HG03097 (cell line): ENCODE measurements around the gene PIGV.
A peak's percentile ranks its signal among the peaks of the same experiment; 100 is the strongest.

Experiments used
- ATAC-seq: cut with Tn5 transposase; IDR thresholded peaks from one replicate; pipeline ENCODE4 v1.9.1; 2021; ENCODE audit not compliant: unreplicated experiment, low FRiP score

The PIGV gene

GRCh38 chr1:26771643-26772321 is 16.0 kb upstream of the PIGV start:
- no peak for ATAC-seq

DNA sequence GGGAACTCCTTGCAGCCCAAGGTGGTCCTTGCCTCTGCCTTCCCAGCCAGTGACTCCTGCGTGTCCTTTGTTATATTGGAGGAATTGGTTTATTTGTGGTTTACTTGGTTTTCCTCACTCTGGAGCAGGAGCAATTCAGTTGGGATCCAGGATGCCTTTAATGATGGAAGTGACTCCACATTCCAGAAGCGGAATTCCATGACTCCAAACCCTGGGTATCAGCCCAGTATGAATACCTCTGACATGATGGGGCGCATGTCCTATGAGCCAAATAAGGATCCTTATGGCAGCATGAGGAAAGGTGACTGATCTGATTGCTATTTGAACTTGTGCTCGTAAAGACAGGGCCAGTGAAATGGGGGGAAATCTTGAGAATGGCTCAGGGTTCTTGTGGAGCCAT is 15.1 kb upstream of the PIGV start:
- no peak for ATAC-seq

DNA sequence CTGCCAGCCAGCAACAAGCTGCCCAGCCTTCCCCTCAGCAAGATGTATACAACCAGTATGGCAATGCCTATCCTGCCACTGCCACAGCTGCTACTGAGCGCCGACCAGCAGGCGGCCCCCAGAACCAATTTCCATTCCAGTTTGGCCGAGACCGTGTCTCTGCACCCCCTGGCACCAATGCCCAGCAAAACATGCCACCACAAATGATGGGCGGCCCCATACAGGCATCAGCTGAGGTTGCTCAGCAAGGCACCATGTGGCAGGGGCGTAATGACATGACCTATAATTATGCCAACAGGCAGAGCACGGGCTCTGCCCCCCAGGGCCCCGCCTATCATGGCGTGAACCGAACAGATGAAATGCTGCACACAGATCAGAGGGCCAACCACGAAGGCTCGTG is 13.3 kb upstream of the PIGV start:
- no peak for ATAC-seq

- no peak for ATAC-seq
Observed at GRCh38 chr1:26775666-26776065, 12.1 kb upstream of the PIGV start.

GRCh38 chr1:26779098-26779668 is 8.6 kb upstream of the PIGV start:
- ATAC-seq = no peak

GRCh38 chr1:26780344-26780957 is 7.3 kb upstream of the PIGV start:
- ATAC-seq = no peak

GRCh38 chr1:26781206-26781825 is 6.4 kb upstream of the PIGV start:
- no peak for ATAC-seq

- ATAC-seq = no peak
Observed at GRCh38 chr1:26782521-26783212, 5.1 kb upstream of the PIGV start.

DNA sequence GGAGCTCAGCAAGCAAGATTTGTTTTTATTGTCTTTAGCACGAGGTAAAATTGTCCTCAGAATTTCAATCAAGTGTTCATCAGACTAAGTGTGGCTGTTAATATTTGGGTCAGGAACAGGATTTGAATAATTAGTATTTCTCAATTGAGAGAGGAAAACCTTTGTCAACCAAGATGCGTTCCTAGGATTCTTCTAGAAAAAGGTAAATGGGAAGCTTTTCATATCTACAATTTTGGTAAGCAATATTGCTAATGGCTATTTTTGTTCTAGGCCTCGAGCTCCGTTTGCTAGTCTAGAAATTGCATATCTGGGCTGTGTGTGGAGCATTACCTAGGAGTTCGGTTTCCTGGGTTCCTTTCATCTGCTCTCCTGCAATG is 4.1 kb upstream of the PIGV start:
- ATAC-seq = no peak

DNA sequence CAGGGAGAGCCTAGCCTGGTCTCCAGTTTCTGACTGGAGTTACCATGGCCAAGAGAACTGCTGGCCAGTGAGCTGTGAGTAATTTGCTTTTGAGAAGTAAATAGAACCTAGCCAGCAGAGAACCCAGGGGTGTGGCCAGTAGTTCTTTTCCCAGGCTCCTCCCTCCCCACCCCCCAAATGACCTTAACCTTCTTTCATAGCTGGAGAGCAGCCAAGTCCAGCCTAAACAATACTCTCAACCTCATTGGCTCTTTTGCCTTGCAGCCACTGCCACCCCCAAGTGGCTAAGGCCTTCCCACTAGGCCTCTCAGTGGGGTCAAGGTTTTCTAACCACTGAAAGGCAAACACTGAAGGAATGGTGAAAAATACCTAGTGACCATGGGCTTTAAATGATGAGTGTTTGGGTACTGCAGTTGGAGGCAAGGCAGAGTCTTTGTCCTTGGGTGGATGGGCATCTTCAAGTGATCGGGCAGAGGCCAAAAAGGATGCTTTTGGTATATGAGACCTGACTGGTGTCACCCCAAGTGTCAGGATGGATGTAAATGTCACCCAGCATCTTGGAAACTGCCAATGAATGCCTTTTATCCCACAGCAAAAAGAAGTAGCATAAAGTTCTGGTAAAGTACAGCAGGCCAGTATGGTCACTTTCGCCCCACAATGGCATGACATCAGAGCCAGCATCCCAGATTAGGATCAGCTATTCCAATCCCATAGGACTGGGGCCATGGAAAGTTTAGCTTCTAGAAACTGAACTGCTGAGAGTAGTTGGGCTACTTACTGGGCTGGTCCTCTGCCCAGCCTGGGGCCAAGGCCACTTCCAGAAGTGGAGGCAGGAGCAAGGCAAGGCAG is 3.5 kb upstream of the PIGV start:
- ATAC-seq = no peak

DNA sequence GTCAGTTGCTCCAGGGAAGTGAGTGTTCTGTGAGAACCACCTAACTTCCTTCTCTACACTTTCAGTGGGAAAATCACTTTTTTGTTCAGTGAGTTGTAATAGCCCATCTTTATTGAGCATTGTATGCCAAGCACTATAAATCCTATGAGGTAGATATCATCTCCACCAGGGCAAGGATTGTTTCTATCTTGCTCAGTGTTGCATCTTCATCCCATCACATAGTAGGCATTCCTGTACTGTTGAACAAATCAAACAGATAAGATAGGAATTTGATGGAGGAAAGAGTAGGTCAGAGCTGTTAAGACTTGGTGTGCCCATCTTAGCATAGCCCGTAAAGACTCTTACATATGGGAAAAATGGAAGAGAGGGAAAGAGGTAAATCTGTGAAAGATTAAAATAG is 2.9 kb upstream of the PIGV start:
- ATAC-seq = no peak

DNA sequence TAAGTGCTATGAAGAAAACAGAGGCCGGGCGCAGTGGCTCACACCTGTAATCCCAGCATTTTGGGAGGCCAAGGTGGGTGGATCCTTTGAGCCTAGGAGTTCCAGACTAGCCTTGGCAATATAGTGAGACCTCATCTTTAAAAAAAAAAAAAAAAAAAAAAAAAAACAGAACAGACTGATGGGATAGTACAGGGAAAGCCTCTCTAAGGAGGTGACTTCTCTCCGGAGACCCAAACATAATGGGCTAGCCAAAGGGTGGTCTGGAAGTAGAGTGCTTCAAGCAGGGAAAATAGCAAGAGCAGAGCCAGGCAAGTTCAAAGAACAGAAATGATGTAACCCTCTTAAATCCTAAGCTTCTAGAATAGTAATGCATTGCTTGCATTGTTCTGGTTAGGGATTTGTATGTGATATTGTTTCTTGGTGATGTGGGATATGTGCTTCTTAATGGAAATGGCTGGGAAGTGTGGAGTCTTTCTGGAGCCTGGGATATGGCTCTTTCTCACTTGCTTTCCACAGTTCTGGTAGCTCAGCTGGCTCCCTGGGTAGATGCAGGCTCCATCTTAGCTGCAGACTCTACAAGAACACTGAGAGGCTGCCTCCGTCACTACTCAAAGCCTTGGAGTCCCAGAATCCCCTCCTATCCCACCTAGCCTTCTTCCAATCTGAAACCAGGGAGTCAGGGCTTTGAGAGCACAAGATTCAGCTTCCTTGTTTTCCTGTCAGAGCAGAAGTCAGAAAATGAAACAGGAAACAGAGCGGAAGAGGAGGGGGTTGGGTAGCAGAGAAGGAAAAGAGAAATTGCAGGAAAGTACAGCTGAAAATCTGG is 1.9 kb upstream of the PIGV start:
- no peak for ATAC-seq

GRCh38 chr1:26786437-26787380 is 1.0 kb upstream of the PIGV start:
- ATAC-seq = no peak

- ATAC-seq = peak; percentile 22
Observed at GRCh38 chr1:26787381-26787705, 407 bp upstream of the PIGV start.

GRCh38 chr1:26788515-26788785 is 700 bp downstream of the PIGV start:
- ATAC-seq = no peak

- peak; percentile 35 for ATAC-seq
Observed at GRCh38 chr1:26788836-26789611, 1.3 kb downstream of the PIGV start.

DNA sequence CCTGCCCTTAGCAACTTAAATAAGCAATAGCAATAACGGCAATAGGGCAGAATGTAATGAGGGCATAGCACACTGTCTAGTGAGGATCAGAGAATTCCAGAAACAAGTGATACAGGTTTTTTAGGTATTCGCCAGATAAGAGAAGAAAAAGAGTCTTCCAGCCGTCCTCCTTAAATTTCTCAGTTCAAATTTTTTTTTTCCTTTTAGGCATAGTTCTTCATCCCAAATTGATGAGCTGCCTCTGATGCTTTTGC is 1.8 kb downstream of the PIGV start:
- ATAC-seq = no peak

DNA sequence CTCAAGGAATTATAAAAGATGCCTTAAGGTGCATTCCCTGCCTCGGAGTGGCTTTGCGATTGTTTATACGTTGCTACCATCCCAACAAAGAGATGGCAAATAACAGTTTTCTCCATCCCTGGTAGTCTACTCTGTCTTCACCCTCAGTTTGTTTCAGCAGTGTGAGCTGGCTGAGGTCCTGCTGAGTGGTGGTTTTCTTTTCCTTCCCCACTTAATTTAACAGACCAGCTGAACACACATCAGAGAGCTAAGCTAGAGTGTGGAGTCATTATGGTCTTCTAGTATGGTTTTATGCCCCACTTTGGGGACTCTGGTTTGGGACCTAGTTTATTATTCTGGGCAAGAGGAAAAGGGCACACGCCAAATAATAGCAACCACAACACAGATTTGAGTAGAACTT is 2.2 kb downstream of the PIGV start:
- no peak for ATAC-seq
